CD8-positive, alpha-beta memory T cell (primary cell): ENCODE results near the gene CACNB3. TPM values are rescaled to one million over a fixed set of nuclear protein-coding genes. Genes with fewer than 3 reads are reported as not detected.

Source experiments
- CTCF ChIA-PET: fragments of 350-600 bp; sonication (Branson Sonifier 250); formaldehyde crosslinking; loops from one replicate; lab custom pipeline; 2021; ENCODE audit warnings: antibody characterized with exemption; lab: Charles Lee
- POLR2A ChIA-PET: fragments of 350-600 bp; sonication (Branson Sonifier 250); formaldehyde crosslinking; loops from one replicate; lab custom pipeline; 2021; ENCODE audit warnings: antibody characterized with exemption; lab: Charles Lee
- DNase-seq, 5 donors: peaks; one replicate each; pipeline versions ENCODE4 v3.0.0 to v3.0.0-alpha.2; 2020 to 2022; ENCODE audit warnings: mixed read lengths in 1 of 5
- H3K27ac ChIP-seq: one replicate; pipeline ENCODE4 v1.7.0; 2013; ENCODE audit warnings: low read depth, mild to moderate bottlenecking, low read length, moderate library complexity
- H3K27me3 ChIP-seq: 2 replicates; pipeline ENCODE4 v1.7.0; 2013; ENCODE audit warnings: low read length, mild to moderate bottlenecking; ENCODE audit not compliant: insufficient read depth, poor library complexity, severe bottlenecking
- H3K36me3 ChIP-seq: 2 replicates; pipeline ENCODE4 v1.7.0; 2013; ENCODE audit warnings: mild to moderate bottlenecking, low read length, moderate library complexity; ENCODE audit not compliant: insufficient read depth
- H3K4me1 ChIP-seq: 2 replicates; pipeline ENCODE4 v1.7.0; 2013; ENCODE audit warnings: mild to moderate bottlenecking, low read length, moderate library complexity; ENCODE audit not compliant: insufficient read depth
- H3K4me3 ChIP-seq: 2 replicates; pipeline ENCODE4 v1.7.0; 2013; ENCODE audit warnings: mild to moderate bottlenecking, low read length
- H3K9me3 ChIP-seq: 2 replicates; pipeline ENCODE4 v1.7.0; 2013; ENCODE audit warnings: mild to moderate bottlenecking, low read length
- H3K27ac Mint-ChIP-seq, 8 donors: one replicate each; pipeline ENCODE4 v1.8.0; 2020 to 2021; ENCODE audit warnings: mixed read lengths in 8 of 8, mild to moderate bottlenecking in 6 of 8, inconsistent platforms in 3 of 8, moderate library complexity in 3 of 8
- H3K27me3 Mint-ChIP-seq, 2 donors: one replicate each; pipeline ENCODE4 v1.8.0; 2020 to 2021; ENCODE audit warnings: mixed read lengths in 2 of 2, mild to moderate bottlenecking in 1 of 2, moderate library complexity in 1 of 2
- H3K36me3 Mint-ChIP-seq, 3 donors: one replicate each; pipeline ENCODE4 v1.8.0; 2020 to 2021; ENCODE audit warnings: mixed read lengths in 3 of 3, inconsistent platforms in 1 of 3, mild to moderate bottlenecking in 1 of 3
- H3K4me1 Mint-ChIP-seq, 3 donors: one replicate each; pipeline ENCODE4 v1.8.0; 2020 to 2021; ENCODE audit warnings: mixed read lengths in 3 of 3, inconsistent platforms in 1 of 3, mild to moderate bottlenecking in 1 of 3
- H3K4me3 Mint-ChIP-seq, 7 donors: one replicate each; pipeline ENCODE4 v1.8.0; 2020 to 2021; ENCODE audit warnings: mixed read lengths in 7 of 7, mild to moderate bottlenecking in 6 of 7, moderate library complexity in 4 of 7, inconsistent platforms in 2 of 7
- H3K9me3 Mint-ChIP-seq, 5 donors: one replicate each; pipeline ENCODE4 v1.8.0; 2020 to 2022; ENCODE audit warnings: mixed read lengths in 5 of 5, mild to moderate bottlenecking in 3 of 5, moderate library complexity in 2 of 5, inconsistent platforms in 1 of 5
- polyA plus RNA-seq: library from polyadenylated mRNA; unstranded; fragments of 300-500 nt; fragmentation: Illumina TruSeq; gene quantifications from one replicate; pipeline ENCODE4 v1.2.3, GENCODE V29; 2021
- total RNA-seq, 2 experiments: library from RNA; stranded (reverse); gene quantifications; one replicate each; pipeline ENCODE4 v1.2.3, GENCODE V29; 2021

The CACNB3 gene
- total and polyA plus RNA-seq, 3 experiments from 2014 or later = 3.2 to 6.6 (median 6.3) TPM

- peaks cover under 1 to 10% (median 3%) of the 10 kb centered on the region in 3 donors for H3K4me1 Mint-ChIP-seq
- no peaks in the 10 kb centered on the region for H3K9me3 Mint-ChIP-seq
- H3K4me3 Mint-ChIP-seq = no peak overlapping the region
- no peak for DNase-seq
- ChIA-PET POLR2A (no interaction called here), CTCF (interaction anchor here (0.9 to 7.3 kb wide), 13 partner anchors 9 to 117 kb away, joined by 3 to 88 read pairs (median 4); no protein-coding TSS in a partner anchor)
- peaks cover 2% of the 10 kb centered on the region for H3K27me3 ChIP-seq
- no peak overlapping the region for H3K4me3 ChIP-seq
- no peaks in the 10 kb centered on the region for H3K9me3 ChIP-seq
- no peaks in the 10 kb centered on the region for H3K36me3 ChIP-seq
- peaks cover 15 to 24% of the 10 kb centered on the region in 2 donors for H3K27me3 Mint-ChIP-seq
- no peak overlapping the region for H3K27ac Mint-ChIP-seq
- no peaks in the 10 kb centered on the region for H3K36me3 Mint-ChIP-seq
- no peaks in the 10 kb centered on the region for H3K4me1 ChIP-seq
- H3K27ac ChIP-seq = no peak overlapping the region
Measured at GRCh38 chr12:48794870-48795269, 23.4 kb upstream of the CACNB3 start.

GRCh38 chr12:48795550-48796455, 22.5 kb upstream of the CACNB3 start:
- CTCF ChIA-PET = interaction anchor here (0.6 to 7.3 kb wide), 19 partner anchors 9 to 265 kb away, joined by 3 to 88 read pairs (median 3); no protein-coding TSS in a partner anchor
- peak; percentile 32 to 67 (median 49) for DNase-seq
- Histone ChIP-seq H3K9me3 (no peaks in the 10 kb centered on the region), H3K27me3 (no peaks in the 10 kb centered on the region), H3K4me3 (no peak overlapping the region), H3K27ac (no peak overlapping the region), H3K36me3 (no peaks in the 10 kb centered on the region), H3K4me1 (no peaks in the 10 kb centered on the region)
- Mint-ChIP-seq H3K4me1 (peaks cover 0 to 5% (median 3%) of the 10 kb centered on the region in 3 donors), H3K27ac (peak overlapping the region in 1 of 8 donors; percentile 41), H3K27me3 (peaks cover 9 to 17% of the 10 kb centered on the region in 2 donors), H3K9me3 (no peaks in the 10 kb centered on the region), H3K36me3 (no peaks in the 10 kb centered on the region), H3K4me3 (no peak overlapping the region)
- POLR2A ChIA-PET = no interaction called here

GRCh38 chr12:48796976-48797375, 21.3 kb upstream of the CACNB3 start:
- Histone ChIP-seq H3K4me3 (no peak overlapping the region), H3K36me3 (no peaks in the 10 kb centered on the region), H3K27me3 (no peaks in the 10 kb centered on the region), H3K27ac (no peak overlapping the region), H3K9me3 (no peaks in the 10 kb centered on the region), H3K4me1 (no peaks in the 10 kb centered on the region)
- Mint-ChIP-seq H3K4me3 (no peak overlapping the region), H3K4me1 (peaks cover 0 to 5% (median 3%) of the 10 kb centered on the region in 3 donors), H3K27ac (no peak overlapping the region), H3K36me3 (no peaks in the 10 kb centered on the region), H3K9me3 (no peaks in the 10 kb centered on the region), H3K27me3 (peaks cover 4 to 17% of the 10 kb centered on the region in 2 donors)
- CTCF ChIA-PET = interaction anchor here (0.9 to 7.3 kb wide), 6 partner anchors 8 to 47 kb away, joined by 3 to 88 read pairs (median 5); no protein-coding TSS in a partner anchor
- DNase-seq = no peak
- POLR2A ChIA-PET = interaction anchor here (0.6 kb wide), 1 partner anchor 141 kb away, joined by 3 read pairs; no protein-coding TSS in a partner anchor

GRCh38 chr12:48800457-48800856, 17.8 kb upstream of the CACNB3 start:
- POLR2A ChIA-PET = no interaction called here
- no peaks in the 10 kb centered on the region for H3K36me3 Mint-ChIP-seq
- DNase-seq = no peak

GRCh38 chr12:48800971-48801370, 17.3 kb upstream of the CACNB3 start:
- H3K9me3 Mint-ChIP-seq = no peaks in the 10 kb centered on the region
- ChIA-PET POLR2A (no interaction called here), CTCF (interaction anchor here (1.3 to 1.6 kb wide), 2 partner anchors 9 to 14 kb away, joined by 3 read pairs; no protein-coding TSS in a partner anchor)
- Histone ChIP-seq H3K36me3 (no peaks in the 10 kb centered on the region), H3K4me3 (no peak overlapping the region), H3K27ac (no peak overlapping the region), H3K27me3 (no peaks in the 10 kb centered on the region), H3K9me3 (no peaks in the 10 kb centered on the region), H3K4me1 (no peaks in the 10 kb centered on the region)
- no peaks in the 10 kb centered on the region for H3K36me3 Mint-ChIP-seq
- peaks cover 0 to 3% of the 10 kb centered on the region in 2 donors for H3K27me3 Mint-ChIP-seq
- H3K4me1 Mint-ChIP-seq = peaks cover 5 to 7% (median 5%) of the 10 kb centered on the region in 3 donors
- DNase-seq = no peak
- H3K4me3 Mint-ChIP-seq = no peak overlapping the region
- no peak overlapping the region for H3K27ac Mint-ChIP-seq

More at GRCh38 chr12:48800457-48800856, 17.8 kb upstream of the CACNB3 start:
- H3K27me3 ChIP-seq = no peaks in the 10 kb centered on the region
- Mint-ChIP-seq H3K9me3 (no peaks in the 10 kb centered on the region), H3K27me3 (peaks cover 0 to 3% of the 10 kb centered on the region in 2 donors), H3K4me1 (peaks cover 7 to 9% (median 8%) of the 10 kb centered on the region in 3 donors), H3K4me3 (no peak overlapping the region), H3K27ac (no peak overlapping the region)
- H3K4me3 ChIP-seq = no peak overlapping the region
- no peaks in the 10 kb centered on the region for H3K36me3 ChIP-seq
- no peak overlapping the region for H3K27ac ChIP-seq
- CTCF ChIA-PET = interaction anchor here (1.3 kb wide), 1 partner anchor 9 kb away, joined by 3 read pairs; no protein-coding TSS in a partner anchor
- no peaks in the 10 kb centered on the region for H3K4me1 ChIP-seq
- H3K9me3 ChIP-seq = no peaks in the 10 kb centered on the region

- Mint-ChIP-seq H3K4me3 (no peak overlapping the region), H3K27ac (no peak overlapping the region), H3K4me1 (peaks cover 4 to 7% (median 5%) of the 10 kb centered on the region in 3 donors), H3K36me3 (no peaks in the 10 kb centered on the region), H3K27me3 (peaks cover 0 to 3% of the 10 kb centered on the region in 2 donors), H3K9me3 (no peaks in the 10 kb centered on the region)
- ChIA-PET CTCF (interaction anchor here (2.6 kb wide), 1 partner anchor 11 kb away, joined by 10 read pairs; no protein-coding TSS in a partner anchor), POLR2A (no interaction called here)
- H3K27ac ChIP-seq = no peak overlapping the region
- no peaks in the 10 kb centered on the region for H3K9me3 ChIP-seq
- no peaks in the 10 kb centered on the region for H3K36me3 ChIP-seq
- H3K27me3 ChIP-seq = no peaks in the 10 kb centered on the region
- no peaks in the 10 kb centered on the region for H3K4me1 ChIP-seq
- DNase-seq = no peak
- no peak overlapping the region for H3K4me3 ChIP-seq
Measured at GRCh38 chr12:48803675-48804074, 14.6 kb upstream of the CACNB3 start.

GRCh38 chr12:48807981-48808380, 10.3 kb upstream of the CACNB3 start:
- Histone ChIP-seq H3K36me3 (no peaks in the 10 kb centered on the region), H3K27ac (no peak overlapping the region), H3K4me1 (no peaks in the 10 kb centered on the region), H3K9me3 (no peaks in the 10 kb centered on the region), H3K27me3 (no peaks in the 10 kb centered on the region), H3K4me3 (no peak overlapping the region)
- Mint-ChIP-seq H3K9me3 (no peaks in the 10 kb centered on the region), H3K27ac (no peak overlapping the region), H3K4me1 (peaks cover 4 to 7% (median 5%) of the 10 kb centered on the region in 3 donors), H3K4me3 (no peak overlapping the region), H3K27me3 (no peaks in the 10 kb centered on the region), H3K36me3 (no peaks in the 10 kb centered on the region)
- ChIA-PET POLR2A (no interaction called here), CTCF (interaction anchor here (1.1 kb wide), 1 partner anchor 19 kb away, joined by 3 read pairs; the partner anchor contains the start of gene ADCY6)
- no peak for DNase-seq
